Dedifferentiated amniotic fluid mesenchymal stem cell (primary cell): Measurements from ENCODE around the gene MPST.

Experiments
- DNase-seq: peaks from one replicate; pipeline ENCODE4 v3.0.0-alpha.2; 2016; ENCODE audit errors: extremely low spot score

MPST gene

DNA sequence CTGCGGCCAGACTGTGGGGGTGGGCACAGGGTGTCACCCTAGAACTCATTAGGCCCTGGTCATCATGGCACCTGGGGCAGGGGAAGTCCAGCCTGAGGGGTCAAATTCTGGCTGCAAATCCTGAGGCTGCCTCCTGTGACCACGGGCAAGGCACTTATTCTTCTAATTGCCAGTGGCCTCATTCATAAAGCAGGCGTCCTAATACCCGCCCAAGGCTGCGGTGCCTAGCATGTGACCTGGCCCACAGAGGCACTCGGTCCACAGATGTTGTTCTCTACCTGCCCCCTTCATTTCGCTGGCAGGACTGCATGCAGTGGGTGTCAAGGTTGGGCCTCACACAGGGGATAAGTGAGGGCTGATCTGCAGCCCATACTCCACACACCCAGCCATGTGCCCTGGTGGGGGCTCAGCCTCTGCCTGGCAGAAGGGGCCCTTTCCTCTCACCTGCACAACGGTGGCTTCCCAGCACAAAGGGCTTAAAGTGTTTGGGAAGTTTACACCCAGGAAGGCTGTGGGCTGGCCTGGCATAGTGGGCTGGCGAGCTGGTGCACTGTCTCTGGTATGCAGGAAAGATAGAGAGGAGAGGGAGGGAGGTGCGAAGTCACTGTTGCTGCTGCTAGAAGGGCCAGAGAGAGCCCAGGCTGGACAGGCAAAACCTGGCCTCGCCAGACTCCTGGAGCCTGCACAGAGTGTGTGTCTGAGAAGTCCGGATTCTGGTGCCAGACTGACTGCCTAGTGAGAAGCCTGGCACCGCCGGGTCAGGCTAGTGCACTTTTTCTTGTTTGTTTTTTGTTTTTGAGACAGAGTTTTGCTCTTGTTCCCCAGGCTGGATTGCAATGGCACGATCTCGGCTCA is 3.2 kb downstream of the MPST start:
- DNase-seq, result no peak

DNA sequence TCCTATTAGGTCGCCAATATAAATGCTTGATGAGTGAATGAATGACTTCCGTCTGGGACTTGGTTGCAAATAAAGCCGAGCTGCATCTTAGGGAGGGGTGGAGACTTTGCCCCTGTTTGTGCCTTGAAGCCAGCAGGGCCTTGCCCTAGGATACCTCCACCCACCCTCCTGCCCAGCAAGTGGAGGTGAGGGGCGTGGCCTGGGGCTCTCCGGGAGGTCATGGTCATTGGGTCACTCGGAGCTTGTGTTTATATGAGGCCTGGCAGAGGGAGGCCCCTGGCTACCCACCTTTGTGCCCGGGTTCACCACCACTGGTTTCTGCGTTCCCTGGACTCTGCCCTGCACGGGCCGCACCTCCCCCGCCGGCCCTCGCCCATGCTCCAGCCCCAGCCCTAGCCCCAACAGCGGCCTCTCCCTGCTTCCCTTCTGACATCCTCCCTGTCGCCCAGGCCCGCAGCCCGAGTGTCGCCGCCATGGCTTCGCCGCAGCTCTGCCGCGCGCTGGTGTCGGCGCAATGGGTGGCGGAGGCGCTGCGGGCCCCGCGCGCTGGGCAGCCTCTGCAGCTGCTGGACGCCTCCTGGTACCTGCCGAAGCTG is 4.3 kb downstream of the MPST start:
- no peak for DNase-seq

DNA sequence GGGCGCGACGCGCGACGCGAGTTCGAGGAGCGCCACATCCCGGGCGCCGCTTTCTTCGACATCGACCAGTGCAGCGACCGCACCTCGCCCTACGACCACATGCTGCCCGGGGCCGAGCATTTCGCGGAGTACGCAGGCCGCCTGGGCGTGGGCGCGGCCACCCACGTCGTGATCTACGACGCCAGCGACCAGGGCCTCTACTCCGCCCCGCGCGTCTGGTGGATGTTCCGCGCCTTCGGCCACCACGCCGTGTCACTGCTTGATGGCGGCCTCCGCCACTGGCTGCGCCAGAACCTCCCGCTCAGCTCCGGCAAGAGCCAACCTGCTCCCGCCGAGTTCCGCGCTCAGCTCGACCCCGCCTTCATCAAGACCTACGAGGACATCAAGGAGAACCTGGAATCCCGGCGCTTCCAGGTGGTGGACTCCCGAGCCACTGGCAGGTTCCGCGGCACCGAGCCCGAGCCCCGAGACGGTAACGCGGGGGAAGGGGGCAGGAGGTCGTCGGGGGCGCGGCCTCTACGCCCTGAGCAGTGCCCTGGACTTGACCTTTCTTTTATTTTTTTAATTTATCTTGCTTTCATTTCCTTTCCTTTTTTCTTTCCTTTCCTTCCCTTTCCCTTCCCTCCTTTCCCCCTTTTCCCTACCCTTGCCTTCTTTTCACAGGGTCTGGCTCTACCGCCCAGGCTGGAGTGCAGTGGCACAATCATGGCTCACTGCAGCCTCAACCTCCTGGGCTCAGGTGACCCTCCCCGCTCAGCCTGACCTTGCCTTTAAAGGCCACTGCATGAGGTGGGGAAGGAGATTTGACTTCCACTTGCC is 5.0 kb downstream of the MPST start:
- no peak for DNase-seq

DNA sequence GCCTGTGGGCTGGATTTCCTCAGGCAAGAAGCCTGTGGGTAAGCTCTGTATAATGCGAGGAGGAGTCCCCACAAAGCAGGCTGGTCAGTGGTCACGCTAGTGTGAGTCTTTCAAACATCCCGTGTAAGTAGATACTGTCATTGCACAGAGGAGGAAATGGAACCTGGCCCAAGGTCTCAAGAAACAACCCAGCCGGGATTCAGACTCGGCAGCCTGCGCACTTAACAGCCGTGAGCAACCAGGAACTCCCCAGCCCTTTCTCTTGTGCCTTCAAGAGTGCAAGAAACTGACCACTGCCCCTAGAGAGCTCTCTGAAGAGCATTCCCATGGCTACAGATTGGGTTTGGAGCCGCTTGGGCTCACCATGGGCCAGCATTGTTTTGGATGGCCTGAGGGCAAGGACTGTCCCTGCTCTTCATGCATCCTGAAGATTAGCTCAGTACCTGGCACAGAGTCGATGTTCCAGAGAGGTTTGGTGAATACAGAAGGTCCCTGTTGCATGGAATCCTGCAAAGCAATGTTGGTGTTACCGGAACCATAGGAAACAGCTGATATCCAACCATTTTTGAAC is 6.0 kb downstream of the MPST start:
- DNase-seq, result no peak

DNA sequence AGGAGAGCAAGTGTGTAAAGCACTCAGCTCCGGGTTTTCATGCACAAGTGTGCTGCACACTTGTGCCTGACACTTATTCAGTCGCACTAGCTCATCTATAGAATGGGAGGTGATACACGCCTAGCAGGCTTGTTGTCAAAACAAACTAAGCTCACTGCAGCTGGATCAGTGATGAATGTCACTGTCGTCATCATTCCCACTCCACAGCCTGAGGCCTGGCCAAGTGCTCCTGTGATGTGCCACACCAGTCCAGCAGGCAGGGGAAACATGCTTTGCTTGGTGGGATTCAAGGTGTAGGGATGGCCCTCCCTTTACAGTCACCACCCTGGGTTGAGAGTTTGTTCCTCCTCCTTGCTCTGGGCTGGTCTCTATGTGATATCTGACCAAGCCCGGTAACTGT is 6.8 kb downstream of the MPST start:
- DNase-seq, result no peak

DNA sequence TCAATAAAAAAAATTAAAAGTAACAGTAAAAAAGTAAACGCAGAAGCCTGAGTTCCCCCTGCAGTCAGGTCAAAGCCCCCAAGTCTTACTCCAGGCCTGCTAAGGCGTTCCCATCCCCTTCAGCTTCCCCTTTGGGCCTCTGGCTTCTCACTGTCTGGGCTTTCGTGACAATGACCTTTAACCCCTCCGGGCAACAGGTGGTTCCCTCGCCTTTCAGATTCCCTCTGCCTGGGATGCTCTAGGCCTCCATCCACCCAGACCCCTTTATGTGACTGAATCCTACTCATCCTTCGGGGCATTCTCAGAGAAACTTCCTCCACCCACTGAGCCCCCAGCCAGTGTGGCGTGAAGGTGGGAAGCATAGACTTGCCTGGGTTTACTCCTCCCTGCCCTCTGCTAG is 8.0 kb downstream of the MPST start:
- no peak for DNase-seq

DNA sequence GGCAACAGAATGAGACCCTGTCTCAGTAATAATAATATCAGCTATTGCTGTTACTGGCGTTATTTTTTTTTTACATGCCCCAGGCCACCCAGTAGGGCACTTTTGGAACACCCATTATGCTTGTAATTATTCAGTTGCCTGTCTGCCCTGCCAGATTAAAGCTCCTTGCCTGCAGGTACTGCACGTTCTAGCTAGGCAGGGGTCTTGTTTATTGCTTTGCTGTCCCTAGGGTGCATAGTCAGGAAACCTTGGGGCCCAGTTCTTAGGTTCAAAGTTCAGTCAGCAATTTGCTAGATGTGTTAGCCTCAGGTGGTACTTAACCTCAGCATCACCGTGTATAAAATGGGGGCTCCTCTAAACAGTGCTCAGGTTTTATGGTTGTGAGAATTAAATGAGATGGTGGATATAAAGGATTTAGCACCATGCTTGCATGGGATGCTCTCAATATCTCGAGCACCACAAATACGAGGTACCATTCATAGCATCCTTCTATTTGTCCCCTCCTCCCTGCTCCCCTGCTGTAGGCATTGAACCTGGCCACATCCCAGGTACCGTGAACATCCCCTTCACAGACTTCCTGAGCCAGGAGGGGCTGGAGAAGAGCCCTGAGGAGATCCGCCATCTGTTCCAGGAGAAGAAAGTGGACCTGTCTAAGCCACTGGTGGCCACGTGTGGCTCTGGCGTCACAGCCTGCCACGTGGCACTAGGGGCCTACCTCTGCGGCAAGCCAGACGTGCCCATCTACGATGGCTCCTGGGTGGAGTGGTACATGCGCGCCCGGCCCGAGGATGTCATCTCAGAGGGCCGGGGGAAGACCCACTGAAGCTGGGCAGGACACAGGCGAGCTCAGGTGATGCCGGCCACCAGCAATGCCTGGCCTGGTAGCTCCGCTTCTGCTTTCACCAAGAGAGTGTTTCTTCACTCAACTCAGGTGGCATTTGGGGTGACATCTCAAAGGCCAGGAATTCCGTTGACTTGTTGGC is 9.4 kb downstream of the MPST start:
- no peak for DNase-seq

DNA sequence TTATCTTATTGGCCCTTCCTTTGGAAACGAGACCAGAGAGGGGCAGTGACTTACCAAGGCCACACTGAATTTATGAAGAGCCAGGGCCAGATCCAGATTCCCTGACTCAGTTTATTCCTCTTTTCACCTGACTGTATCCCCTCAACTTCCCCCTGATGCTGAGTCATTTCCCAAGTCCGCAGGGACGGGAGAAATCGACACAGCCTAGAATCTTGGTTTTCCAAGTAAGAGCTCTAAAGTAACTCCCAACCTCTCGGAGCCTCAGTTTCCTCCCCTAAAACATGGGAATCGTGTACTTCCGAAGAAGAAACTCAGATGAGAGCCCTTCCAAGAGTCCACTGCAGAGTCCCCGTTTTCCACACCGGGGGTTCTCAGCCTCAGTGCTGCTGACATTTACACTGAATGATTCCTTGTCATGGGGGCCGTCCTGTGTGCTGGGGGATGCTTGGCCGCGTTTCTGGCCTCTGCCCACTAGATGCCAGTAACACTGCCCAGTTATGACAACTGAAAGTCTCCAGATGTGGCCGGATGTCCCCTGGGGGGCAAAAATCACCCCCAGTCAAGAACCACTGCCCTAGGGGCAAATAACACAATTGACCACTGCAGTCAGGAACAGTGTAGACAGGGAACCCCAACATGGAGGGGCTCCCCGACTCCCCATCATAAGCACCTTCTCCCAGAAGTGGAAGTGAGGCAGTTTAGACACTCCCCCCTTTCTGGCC is 11.2 kb downstream of the MPST start:
- no peak for DNase-seq

DNA sequence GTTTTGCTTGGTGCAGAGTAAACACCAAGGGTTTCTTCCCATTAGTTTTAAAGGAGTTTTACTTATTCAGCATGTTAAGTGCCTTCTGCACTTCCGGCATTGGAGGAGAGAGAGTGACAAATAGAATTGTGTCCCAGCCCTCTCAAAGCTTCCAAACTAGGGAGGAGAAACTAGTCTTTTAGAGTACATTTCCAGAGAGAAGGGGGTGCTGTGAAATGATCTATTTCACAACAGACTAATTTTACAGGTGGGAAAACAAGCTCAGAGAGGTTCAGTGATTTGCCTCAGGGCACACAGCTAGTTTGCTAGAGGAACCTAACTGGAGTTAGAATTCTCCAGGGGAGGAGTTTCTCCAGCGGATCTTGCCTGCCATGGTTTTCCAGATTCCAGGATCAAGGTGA is 12.6 kb downstream of the MPST start:
- DNase-seq, result no peak

DNA sequence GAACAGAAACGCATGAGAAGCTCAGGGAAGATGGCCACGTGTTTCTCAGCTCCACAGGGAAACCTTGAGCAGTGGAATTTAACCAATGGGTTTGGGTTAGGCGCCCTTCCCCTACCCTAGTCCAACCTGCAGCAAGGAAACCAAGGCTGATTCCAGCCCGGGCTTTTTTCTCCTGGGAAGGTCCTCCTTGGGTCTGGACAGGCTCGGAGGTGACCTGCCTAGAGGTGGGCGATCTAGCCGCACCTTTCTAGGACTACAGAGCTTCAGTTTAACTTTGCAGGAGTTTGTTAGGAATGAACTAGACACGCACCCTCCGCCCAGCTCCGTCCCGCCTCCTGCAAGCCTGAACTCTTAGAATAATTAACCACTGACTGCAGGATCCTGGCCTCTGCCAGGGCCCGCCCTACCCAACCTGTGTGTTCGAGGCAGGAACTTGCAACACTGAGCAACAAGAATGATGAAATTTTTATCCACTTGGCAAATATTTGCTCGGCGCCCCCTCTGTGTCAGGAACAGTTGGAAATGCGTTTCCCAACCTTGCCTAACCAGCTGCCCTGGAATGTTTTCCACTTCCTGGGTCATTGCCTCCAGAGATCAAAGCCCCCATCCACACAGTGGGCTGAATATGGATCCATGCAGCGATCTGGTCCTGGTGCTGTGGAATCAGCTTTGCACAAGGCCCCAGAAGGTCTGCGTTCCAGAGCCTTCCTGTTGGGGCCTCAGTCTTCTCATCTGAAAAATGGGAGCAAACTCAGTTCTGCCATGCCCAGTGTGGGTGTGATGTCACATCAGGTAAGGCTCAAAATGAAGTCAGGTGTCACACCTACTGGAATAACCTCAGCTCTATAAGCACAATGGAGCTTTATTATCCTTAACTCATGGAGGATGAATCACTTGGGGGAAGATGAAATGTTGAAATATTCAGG is 13.3 kb downstream of the MPST start:
- no peak for DNase-seq

DNA sequence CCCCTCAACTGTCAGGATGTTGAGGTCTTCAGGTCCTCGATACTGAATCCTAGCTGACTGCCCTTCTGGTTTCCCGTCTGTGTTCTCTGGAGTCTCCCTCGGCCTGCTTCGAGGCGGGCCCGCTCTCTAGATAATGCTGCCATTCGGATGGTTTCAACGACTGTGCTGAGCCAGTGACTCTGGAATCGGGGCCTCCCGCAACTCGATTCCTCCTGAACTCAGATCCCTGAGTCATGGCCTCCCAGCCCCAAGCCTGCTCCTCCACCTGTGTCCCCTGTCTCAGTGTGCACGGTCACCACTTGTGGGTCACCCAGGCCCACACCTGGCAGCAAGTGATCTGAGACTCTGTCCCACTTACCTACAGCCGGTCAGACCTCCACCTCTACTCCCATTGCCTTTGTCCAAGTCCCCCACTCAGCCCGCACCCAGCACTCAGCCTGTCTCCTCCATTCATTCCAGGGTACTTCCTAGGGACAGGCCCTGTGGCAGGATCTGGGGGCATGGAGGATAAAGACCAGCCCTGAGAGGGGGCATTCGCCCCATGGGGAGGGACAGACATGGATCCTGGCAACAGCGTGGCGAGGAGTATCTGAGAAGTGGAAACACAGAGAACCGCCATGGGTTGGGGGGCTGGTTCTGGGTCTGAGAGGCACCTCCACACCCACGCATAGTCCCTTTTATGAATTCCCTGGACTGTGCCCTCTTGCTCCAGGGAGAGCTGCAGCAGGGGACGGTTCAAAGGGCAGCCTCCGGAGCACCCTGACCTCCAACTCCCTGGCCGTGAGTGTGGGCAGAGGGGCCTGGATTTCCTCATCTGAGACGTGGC is 14.3 kb downstream of the MPST start:
- DNase-seq, result no peak

DNA sequence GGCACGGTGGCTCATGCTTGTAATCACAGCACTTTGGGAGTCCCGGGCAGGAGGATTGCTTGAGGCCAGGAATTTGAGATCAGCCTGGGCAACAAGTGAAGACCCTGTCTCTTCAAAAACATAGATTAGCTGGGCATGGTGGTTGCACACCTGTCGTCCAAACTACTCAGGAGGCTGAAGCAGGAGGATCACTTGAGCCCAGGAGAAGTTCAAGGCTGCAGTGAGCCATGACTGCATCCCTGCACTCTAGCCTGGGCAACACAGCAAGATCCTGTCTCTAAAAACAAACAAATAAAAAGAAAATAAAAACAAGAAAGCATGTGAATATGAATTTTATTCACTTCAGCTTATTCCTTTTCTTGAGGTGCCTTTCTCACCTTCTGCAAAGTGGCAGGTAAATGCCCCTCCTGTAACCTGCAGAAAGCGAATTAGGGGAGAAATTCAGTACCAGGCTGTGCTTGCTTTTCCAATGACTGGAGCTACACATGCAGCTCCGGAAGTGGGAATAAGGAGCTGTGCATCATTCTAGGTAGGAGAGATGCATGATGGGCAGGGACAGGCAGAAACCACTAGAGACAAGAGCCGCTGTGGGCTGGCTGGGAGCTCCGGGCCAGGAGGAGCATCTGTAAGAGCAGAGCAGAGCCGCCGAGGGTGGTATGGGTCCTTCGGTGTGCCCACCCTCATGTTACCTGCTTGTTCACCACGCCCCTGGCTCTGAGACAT is 17.3 kb downstream of the MPST start:
- no peak for DNase-seq

DNA sequence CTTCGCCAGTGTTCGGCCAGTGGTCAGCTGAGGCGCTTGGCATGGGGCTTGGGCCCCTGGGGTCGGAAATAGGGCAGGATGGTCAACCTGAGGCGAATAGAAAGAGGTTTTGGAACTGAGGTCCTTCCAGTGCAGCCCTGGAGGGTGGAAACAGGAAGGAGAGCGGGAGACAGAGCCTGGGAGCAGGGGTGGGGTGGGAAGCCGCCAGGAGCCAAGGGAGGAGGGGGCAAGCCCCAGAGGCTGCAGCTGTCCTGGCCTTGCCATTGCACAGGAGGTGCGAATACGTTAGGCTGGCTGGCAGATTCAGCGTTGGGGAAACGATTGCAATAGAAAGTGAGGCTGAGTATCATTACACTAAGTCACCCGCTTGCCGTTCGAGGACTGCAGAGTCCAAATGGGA is 18.1 kb downstream of the MPST start:
- DNase-seq, result no peak

DNA sequence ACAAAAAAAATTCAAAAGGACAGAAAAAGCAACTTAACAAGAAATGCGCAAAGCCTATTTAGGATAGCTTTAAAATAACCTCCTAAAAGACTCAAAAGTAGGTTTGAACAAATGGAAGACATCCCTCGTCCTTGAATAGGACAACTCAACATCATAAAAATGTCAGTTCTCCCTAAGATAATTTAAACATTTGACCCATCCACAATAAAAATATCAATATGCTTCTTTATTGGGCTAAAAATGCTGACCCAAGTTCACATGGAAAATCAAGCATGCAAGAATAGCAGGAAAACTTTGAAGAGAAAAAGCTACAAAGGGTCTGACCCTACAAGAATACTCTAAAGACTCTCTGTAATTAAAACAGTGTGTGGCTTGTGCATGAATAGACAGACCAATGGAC is 19.9 kb downstream of the MPST start:
- DNase-seq, result no peak

DNA sequence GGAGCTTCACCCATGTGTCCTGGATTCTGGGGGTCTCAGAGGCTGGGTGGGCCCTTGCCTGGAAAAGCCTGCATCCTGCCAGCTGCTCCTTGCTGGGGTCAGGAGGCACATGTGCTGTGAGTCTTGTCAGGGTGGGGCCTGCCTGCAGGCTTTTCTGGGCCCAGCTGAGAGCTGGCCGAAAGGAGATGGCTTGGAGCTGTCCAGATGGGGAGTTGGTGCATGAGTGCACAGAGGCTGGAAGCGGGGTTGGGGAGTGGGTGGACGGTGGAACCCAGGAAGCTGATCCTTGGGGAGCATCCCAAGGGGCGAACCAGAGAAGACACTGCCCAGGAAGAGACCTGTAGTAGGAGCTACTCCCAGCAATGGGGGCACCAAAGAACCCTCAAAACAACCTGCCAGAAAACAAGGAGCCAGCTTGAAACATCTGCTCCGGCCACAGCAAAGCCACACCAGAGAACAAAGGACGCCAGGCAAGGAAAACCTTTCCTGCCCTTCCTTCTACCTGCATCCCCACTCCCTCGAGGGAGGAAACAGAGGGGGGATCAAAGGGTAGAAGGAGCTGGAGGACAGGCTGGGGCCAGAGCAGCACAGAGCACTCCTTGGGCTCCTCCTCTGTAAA is 23.8 kb downstream of the MPST start:
- DNase-seq, result no peak

DNA sequence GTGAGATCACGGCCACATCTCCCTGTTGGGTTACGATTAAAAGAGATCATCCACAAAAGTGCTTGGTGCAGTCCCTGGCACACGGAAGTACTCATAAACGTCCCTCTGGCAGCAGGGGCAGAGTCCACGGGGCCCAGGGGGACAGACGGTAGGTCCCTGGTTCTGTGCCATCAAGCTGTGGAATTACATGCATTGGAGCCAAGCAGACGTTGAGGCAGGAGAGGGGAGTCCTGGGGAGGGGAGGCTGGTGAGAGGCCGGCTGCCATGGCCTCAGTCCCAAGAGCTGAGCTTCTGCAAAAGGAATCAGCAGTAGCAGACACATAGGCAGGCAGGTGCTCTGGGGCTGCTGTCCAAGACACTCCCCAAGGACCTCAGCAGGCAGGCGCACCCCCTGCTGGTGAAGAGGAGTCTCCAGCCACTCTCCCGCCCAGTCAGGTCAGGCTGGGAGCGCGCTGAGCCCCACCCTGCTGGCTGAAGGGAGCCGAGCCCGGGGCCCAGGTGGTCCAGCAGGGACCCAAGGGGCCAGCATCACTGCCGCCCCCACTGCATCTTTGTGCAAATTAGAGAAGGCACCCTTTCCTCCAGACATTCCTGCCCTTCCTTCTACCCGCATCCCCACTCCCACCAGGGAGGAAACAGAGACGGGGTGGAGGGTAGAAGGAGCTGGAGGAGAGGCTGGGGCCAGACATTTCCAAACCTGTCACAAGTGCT is 24.4 kb downstream of the MPST start:
- DNase-seq, result no peak
